T-cell (primary cell): ENCODE results near the gene SLC34A3. TPM values are rescaled to one million over a fixed set of nuclear protein-coding genes. Genes with fewer than 3 reads are reported as not detected.
A peak's percentile ranks its signal among the peaks of the same experiment; 100 is the strongest.

ENCODE experiments used
- ATAC-seq, 4 experiments: fragments of 200-7000 bp in 3 of 4; fragments of 150-1000 bp in 1 of 4; cut with Tn5 transposase; replicated peaks in 1 of 4; 1 replicate in 3 of 4; 2 replicates in 1 of 4; pipeline ENCODE4 v1.10.0; 2021; ENCODE audit warnings: moderate library complexity in 3 of 4, mild to moderate bottlenecking in 2 of 4, moderate number of reproducible peaks in 1 of 4
- CTCF ChIA-PET, 2 donors: fragments of 300-600 bp; sonication (Branson Sonifier 250); formaldehyde crosslinking; loops; one replicate each; lab custom pipeline; 2022; ENCODE audit warnings: antibody characterized with exemption in 2 of 2; lab: Charles Lee
- POLR2A ChIA-PET, 2 donors: fragments of 300-600 bp; sonication (Branson Sonifier 250); formaldehyde crosslinking; loops; one replicate each; lab custom pipeline; 2022; ENCODE audit warnings: antibody characterized with exemption in 2 of 2; lab: Charles Lee
- DNase-seq, 35 experiments: peaks; one replicate each; pipeline versions ENCODE4 v3.0.0 to v3.0.0-alpha.2; 2013 to 2023
- H3K27ac ChIP-seq: one replicate; pipeline ENCODE4 v1.5.1; 2013; ENCODE audit warnings: low read length
- H3K27me3 ChIP-seq, 2 experiments: replicated peaks in 1 of 2; 1 replicate in 1 of 2; 2 replicates in 1 of 2; pipeline versions ENCODE4 v1.6.1 to v1.7.0; 2013; ENCODE audit warnings: low read length in 1 of 2, mixed read lengths in 1 of 2; ENCODE audit not compliant: control insufficient read depth in 2 of 2, insufficient read depth in 2 of 2; ENCODE audit errors: extremely low read depth in 1 of 2
- H3K36me3 ChIP-seq, 2 donors: 1 replicate in 1 of 2; 2 replicates in 1 of 2; pipeline versions ENCODE4 v1.6.1 to v1.7.0; 2013; ENCODE audit warnings: low read length in 1 of 2; ENCODE audit not compliant: control insufficient read depth in 2 of 2, insufficient read depth in 1 of 2; ENCODE audit errors: extremely low read depth in 1 of 2
- H3K4me1 ChIP-seq, 2 experiments: 1 replicate in 1 of 2; 2 replicates in 1 of 2; pipeline versions ENCODE4 v1.6.1 to v1.7.0; 2013; ENCODE audit warnings: low read length in 2 of 2, mixed read lengths in 1 of 2; ENCODE audit not compliant: insufficient read depth in 2 of 2, control insufficient read depth in 1 of 2; ENCODE audit errors: extremely low read depth in 1 of 2
- H3K4me3 ChIP-seq, 2 donors: 1 replicate in 1 of 2; 2 replicates in 1 of 2; pipeline versions ENCODE4 v1.5.1 to v1.7.0; 2013; ENCODE audit warnings: mild to moderate bottlenecking in 2 of 2, low read length in 1 of 2, moderate library complexity in 1 of 2; ENCODE audit not compliant: control insufficient read depth in 1 of 2; ENCODE audit errors: extremely low read depth in 1 of 2
- H3K9me3 ChIP-seq: 2 replicates; pipeline ENCODE4 v1.7.0; 2013
- H3K27ac Mint-ChIP-seq, 2 donors: one replicate each; pipeline ENCODE4 v1.8.0; 2020 to 2021; ENCODE audit warnings: mild to moderate bottlenecking in 2 of 2, mixed read lengths in 2 of 2
- H3K27me3 Mint-ChIP-seq, 2 donors: one replicate each; pipeline ENCODE4 v1.8.0; 2021 to 2022; ENCODE audit warnings: mixed read lengths in 2 of 2
- H3K36me3 Mint-ChIP-seq: one replicate; pipeline ENCODE4 v1.8.0; 2021; ENCODE audit warnings: mixed read lengths
- H3K4me1 Mint-ChIP-seq, 3 donors: one replicate each; pipeline ENCODE4 v1.8.0; 2020 to 2022; ENCODE audit warnings: mixed read lengths in 3 of 3, mild to moderate bottlenecking in 1 of 3
- H3K4me3 Mint-ChIP-seq, 3 donors: one replicate each; pipeline ENCODE4 v1.8.0; 2020 to 2022; ENCODE audit warnings: mild to moderate bottlenecking in 3 of 3, mixed read lengths in 3 of 3, moderate library complexity in 3 of 3
- H3K9me3 Mint-ChIP-seq, 3 donors: one replicate each; pipeline ENCODE4 v1.8.0; 2020 to 2022; ENCODE audit warnings: mixed read lengths in 3 of 3
- WGBS: methylation state at CpG from one replicate; pipeline ENCODE4 v1.1.5; 2013; ENCODE audit warnings: missing lambda C conversion rate; ENCODE audit not compliant: insufficient coverage; 5-methylcytosine and 5-hydroxymethylcytosine counted together
- total RNA-seq, 35 experiments: library from RNA in 6 of 35; stranded (reverse) in 6 of 35; fragments of 120-200 nt in 1 of 35; gene quantifications; one replicate each; pipeline versions ENCODE4 v1.2.1 to v1.2.4 and lab custom pipeline; 2013 to 2026

Gene SLC34A3
- total RNA-seq, 5 donors from 2014 or later (not counting 1 experiment from before 2014, with no cell fraction given), result not detected

DNA sequence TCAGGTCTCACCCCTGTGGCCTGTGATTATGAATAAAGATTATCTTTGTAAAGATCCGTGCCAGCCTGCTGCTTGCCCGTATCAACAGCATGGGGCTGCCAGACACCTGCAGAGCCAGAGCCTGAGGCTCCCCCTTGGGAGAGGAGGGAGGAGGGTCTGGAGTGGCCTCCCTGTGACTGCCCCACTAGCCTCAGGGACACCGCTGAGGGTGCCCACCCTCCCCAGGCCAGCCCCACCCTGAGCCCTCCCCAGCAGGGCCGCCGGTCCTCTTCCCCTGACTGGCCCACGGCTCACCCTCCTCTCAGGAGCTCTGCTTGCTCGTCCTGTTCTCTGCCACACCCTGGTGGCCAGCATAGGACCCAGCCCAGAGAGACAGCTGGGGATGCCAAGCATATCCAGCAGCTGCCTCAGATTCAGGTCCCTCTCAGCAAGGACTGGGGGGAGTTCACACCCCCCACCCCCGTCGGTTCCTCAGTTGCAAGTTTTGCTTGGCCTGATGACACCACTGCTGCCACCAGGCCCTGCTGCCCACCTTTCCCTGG, 40.3 kb upstream of the SLC34A3 start:
- Histone ChIP-seq H3K4me3 (no peak overlapping the region), H3K36me3 (peaks cover 5 to 26% of the 10 kb centered on the region in 2 donors), H3K27me3 (no peaks in the 10 kb centered on the region), H3K27ac (peak overlapping the region; percentile 77), H3K4me1 (peaks cover 13 to 48% of the 10 kb centered on the region in 2 experiments), H3K9me3 (no peaks in the 10 kb centered on the region)
- Mint-ChIP-seq H3K4me1 (peaks cover 17 to 38% (median 35%) of the 10 kb centered on the region in 3 donors), H3K27ac (peak overlapping the region; percentile 52 to 58), H3K36me3 (peaks cover 5% of the 10 kb centered on the region), H3K9me3 (no peaks in the 10 kb centered on the region), H3K27me3 (no peaks in the 10 kb centered on the region), H3K4me3 (peak overlapping the region; percentile 59 to 88 (median 86))
- ATAC-seq (no peak), DNase-seq (no peak)
- ChIA-PET POLR2A (interaction anchor here in 1 of 2 donors (0.9 kb wide), 1 partner anchor 10 kb away, joined by 3 read pairs; the partner anchor contains the start of gene TPRN), CTCF (no interaction called here)
- WGBS, result 98% methylated on average over 8 of the region's 9 CpGs

DNA sequence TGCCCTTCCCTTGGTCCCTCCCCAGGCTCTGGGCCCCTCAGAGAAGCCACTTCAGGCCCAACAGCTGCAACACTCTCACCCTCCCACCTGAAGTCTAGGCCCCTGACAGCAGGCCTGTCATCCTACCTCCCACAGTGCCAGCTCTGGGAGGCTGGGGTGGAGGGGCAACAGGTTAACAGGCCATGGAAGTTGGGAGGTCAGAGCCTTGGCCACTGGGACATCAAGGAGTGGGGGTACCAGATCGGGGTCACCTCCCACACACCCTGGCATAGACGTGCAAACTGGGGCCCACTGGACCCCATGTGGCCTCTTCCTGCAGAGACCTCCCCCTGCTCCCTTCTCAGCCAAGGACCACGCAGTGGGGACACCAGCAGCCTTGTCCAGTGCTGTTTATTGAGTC, 39.5 kb upstream of the SLC34A3 start:
- ATAC-seq (no peak), DNase-seq (no peak)
- Mint-ChIP-seq H3K4me1 (peaks cover 17 to 35% (median 30%) of the 10 kb centered on the region in 3 donors), H3K9me3 (no peaks in the 10 kb centered on the region), H3K36me3 (peaks cover 5% of the 10 kb centered on the region), H3K4me3 (peak overlapping the region in 1 of 3 donors; percentile 59), H3K27ac (no peak overlapping the region), H3K27me3 (no peaks in the 10 kb centered on the region)
- peaks cover 13 to 39% of the 10 kb centered on the region in 2 experiments for H3K4me1 ChIP-seq
- H3K27me3 ChIP-seq, result no peaks in the 10 kb centered on the region
- no peak overlapping the region for H3K27ac ChIP-seq
- CTCF ChIA-PET, result interaction anchor here (0.6 kb wide), 2 partner anchors 41 to 45 kb away, joined by 3 to 6 read pairs; no protein-coding TSS in a partner anchor
- WGBS, result 80% methylated on average over 3 of the region's 3 CpGs
- POLR2A ChIA-PET, result interaction anchor here in 1 of 2 donors (0.7 kb wide), 1 partner anchor 553 kb away, joined by 6 read pairs; no protein-coding TSS in a partner anchor
- H3K4me3 ChIP-seq, result no peak overlapping the region
- H3K36me3 ChIP-seq, result peaks cover 5 to 18% of the 10 kb centered on the region in 2 donors
- no peaks in the 10 kb centered on the region for H3K9me3 ChIP-seq

DNA sequence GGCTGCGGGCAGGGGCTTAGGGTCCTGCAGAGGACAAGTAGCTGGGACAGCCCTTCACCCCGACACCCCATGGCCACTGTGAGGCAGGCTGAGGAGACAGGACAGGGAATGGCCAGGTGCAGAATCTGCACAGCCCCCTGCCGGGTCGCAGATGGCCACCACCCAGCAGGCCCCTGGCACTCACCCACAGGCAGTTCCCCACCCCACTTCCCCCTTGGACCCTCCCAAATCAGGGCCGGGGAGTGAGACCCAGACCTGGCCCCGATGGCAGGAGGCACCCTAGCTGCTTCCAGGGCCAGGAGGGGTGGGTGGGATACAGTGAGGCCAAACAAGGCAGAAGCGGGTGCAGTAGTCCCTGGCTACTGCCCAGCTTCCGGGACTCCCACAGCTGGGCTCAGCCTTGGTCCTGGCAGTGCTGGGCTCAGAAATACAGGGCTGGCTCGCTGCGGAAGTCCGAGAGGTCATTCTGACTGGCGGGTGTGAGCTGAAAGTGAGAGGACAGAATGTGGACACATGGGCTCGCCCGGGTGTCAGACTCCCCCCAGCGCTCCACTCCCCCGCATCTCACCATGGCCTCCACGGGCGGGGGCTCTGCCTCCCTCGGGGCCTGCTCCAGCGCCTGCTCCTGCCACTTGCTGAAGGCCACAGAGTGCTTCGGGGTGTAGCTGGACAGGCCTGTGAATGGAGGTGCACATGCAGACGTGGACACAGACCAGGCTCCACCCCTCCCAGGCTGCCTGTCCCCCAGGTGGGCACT, 38.8 kb upstream of the SLC34A3 start:
- no peak overlapping the region for H3K27ac ChIP-seq
- ATAC-seq (no peak), DNase-seq (no peak)
- Mint-ChIP-seq H3K27me3 (no peaks in the 10 kb centered on the region), H3K4me3 (no peak overlapping the region), H3K4me1 (peaks cover 16 to 30% (median 23%) of the 10 kb centered on the region in 3 donors), H3K36me3 (peaks cover 5% of the 10 kb centered on the region), H3K27ac (no peak overlapping the region), H3K9me3 (no peaks in the 10 kb centered on the region)
- 93% methylated on average over 18 of the region's 22 CpGs for WGBS
- POLR2A ChIA-PET, result interaction anchor here in 1 of 2 donors (0.7 kb wide), 1 partner anchor 554 kb away, joined by 6 read pairs; no protein-coding TSS in a partner anchor
- peaks cover 10 to 33% of the 10 kb centered on the region in 2 experiments for H3K4me1 ChIP-seq
- no peaks in the 10 kb centered on the region for H3K9me3 ChIP-seq
- CTCF ChIA-PET, result interaction anchor here (0.6 kb wide), 2 partner anchors 41 to 44 kb away, joined by 3 to 6 read pairs; no protein-coding TSS in a partner anchor
- H3K36me3 ChIP-seq, result peaks cover 5 to 13% of the 10 kb centered on the region in 2 donors
- no peak overlapping the region for H3K4me3 ChIP-seq
- no peaks in the 10 kb centered on the region for H3K27me3 ChIP-seq

DNA sequence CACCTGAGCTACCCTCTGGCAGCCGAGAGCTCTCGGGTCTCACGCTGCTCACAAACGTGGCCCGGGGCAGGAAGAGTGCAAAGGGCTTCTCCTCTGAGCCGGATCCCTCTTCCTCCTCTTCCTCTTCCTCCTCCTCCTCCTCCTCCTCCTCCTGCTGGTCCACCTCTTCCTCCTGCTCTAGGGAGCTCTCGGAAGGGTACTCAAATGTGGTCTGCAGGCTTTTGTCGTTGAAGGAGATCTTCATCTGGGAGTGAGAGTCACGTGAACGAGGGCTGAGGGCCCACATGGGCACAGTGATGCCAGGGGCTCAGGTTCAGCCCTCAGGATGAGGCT, 38.3 kb upstream of the SLC34A3 start:
- WGBS, result 90% methylated on average over 8 of the region's 10 CpGs
- peaks cover 4 to 27% of the 10 kb centered on the region in 2 experiments for H3K4me1 ChIP-seq
- no peak overlapping the region for H3K4me3 Mint-ChIP-seq
- H3K36me3 ChIP-seq, result peaks cover 5 to 13% of the 10 kb centered on the region in 2 donors
- no peaks in the 10 kb centered on the region for H3K9me3 ChIP-seq
- H3K4me3 ChIP-seq, result no peak overlapping the region
- no peak overlapping the region for H3K27ac ChIP-seq
- ChIA-PET CTCF (no interaction called here), POLR2A (no interaction called here)
- H3K9me3 Mint-ChIP-seq, result no peaks in the 10 kb centered on the region
- ATAC-seq (no peak), DNase-seq (no peak)
- no peaks in the 10 kb centered on the region for H3K27me3 ChIP-seq
- peaks cover 5% of the 10 kb centered on the region for H3K36me3 Mint-ChIP-seq
- no peaks in the 10 kb centered on the region for H3K27me3 Mint-ChIP-seq
- peaks cover 10 to 26% (median 18%) of the 10 kb centered on the region in 3 donors for H3K4me1 Mint-ChIP-seq
- no peak overlapping the region for H3K27ac Mint-ChIP-seq

DNA sequence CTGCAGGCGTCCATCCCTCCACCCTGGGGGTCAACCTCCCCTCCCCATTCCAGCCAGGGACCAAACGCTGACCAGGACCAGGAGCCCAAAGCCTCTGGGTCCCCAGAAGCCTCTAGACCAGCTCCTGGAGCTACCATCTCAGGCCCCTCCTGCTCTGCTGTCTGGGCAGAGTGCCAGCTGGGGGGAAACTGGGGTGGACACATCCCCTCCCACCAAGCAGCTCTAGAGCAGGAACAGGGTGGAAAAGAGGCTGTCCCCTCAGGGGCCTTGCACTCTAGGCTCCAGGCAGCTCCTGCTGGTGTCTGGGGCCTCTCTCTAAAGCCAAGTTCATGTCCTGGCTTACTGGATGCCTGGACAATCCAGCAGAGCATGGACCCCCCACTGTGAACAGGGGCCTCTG, 37.8 kb upstream of the SLC34A3 start:
- H3K27me3 Mint-ChIP-seq, result no peaks in the 10 kb centered on the region
- CTCF ChIA-PET, result no interaction called here
- ATAC-seq (no peak), DNase-seq (no peak)
- H3K36me3 ChIP-seq, result peaks cover 5 to 13% of the 10 kb centered on the region in 2 donors
- 80% methylated on average over 1 of the region's 2 CpGs for WGBS
- H3K36me3 Mint-ChIP-seq, result peaks cover 2% of the 10 kb centered on the region
- no peaks in the 10 kb centered on the region for H3K9me3 ChIP-seq
- POLR2A ChIA-PET, result no interaction called here
- H3K27ac ChIP-seq, result no peak overlapping the region
- H3K9me3 Mint-ChIP-seq, result no peaks in the 10 kb centered on the region
- H3K4me3 Mint-ChIP-seq, result no peak overlapping the region
- no peak overlapping the region for H3K27ac Mint-ChIP-seq
- peaks cover 0 to 25% of the 10 kb centered on the region in 2 experiments for H3K4me1 ChIP-seq
- no peak overlapping the region for H3K4me3 ChIP-seq
- peaks cover 6 to 22% (median 14%) of the 10 kb centered on the region in 3 donors for H3K4me1 Mint-ChIP-seq
- no peaks in the 10 kb centered on the region for H3K27me3 ChIP-seq

DNA sequence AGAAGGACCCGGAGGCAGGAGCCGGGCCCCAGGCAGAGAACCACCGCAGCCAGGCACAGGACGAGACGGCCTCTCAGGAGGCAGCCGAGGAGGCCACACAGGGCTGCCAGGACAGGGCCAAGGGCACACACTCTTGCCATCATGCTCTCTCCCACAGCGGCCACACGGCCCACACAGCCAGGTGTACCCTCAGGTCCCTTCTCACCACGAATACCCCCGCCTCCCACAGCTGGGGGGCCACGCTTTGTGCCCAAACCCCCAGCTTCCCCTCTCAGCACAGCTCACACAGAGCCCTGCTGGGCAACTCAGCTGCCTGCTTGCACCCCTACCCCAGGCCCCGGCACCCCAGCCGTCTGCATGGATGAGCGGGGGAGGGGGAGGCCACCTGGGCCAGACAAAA, 36.9 kb upstream of the SLC34A3 start:
- Mint-ChIP-seq H3K27me3 (no peaks in the 10 kb centered on the region), H3K36me3 (peaks cover 2% of the 10 kb centered on the region), H3K9me3 (no peaks in the 10 kb centered on the region), H3K4me3 (no peak overlapping the region), H3K4me1 (peaks cover 6 to 25% (median 14%) of the 10 kb centered on the region in 3 donors), H3K27ac (no peak overlapping the region)
- WGBS, result 91% methylated on average over 12 of the region's 14 CpGs
- peaks cover 0 to 4% of the 10 kb centered on the region in 2 experiments for H3K27me3 ChIP-seq
- ATAC-seq (no peak), DNase-seq (no peak)
- H3K36me3 ChIP-seq, result peaks cover 5 to 13% of the 10 kb centered on the region in 2 donors
- no peak overlapping the region for H3K27ac ChIP-seq
- peaks cover 0 to 25% of the 10 kb centered on the region in 2 experiments for H3K4me1 ChIP-seq
- H3K4me3 ChIP-seq, result no peak overlapping the region
- ChIA-PET POLR2A (no interaction called here), CTCF (interaction anchor here in 1 of 2 donors (0.6 kb wide), 1 partner anchor 63 kb away, joined by 7 read pairs; no protein-coding TSS in a partner anchor)
- H3K9me3 ChIP-seq, result no peaks in the 10 kb centered on the region
